Gastroesophageal sphincter (tissue), 4 donors: ENCODE measurements around the gene PCYT1B. TPM values are rescaled to one million over a fixed set of nuclear protein-coding genes. Genes with fewer than 3 reads are reported as not detected.

Experiments
- ATAC-seq: fragments of 150-250 bp; one replicate; pipeline ENCODE4 v1.9.1; 2016; ENCODE audit warnings: mild to moderate bottlenecking, moderate library complexity
- H3K27ac ChIP-seq, 4 donors: fragments of 200-600 bp; sonication (generic) in 3 of 4; 1 replicate in 3 of 4; 2 replicates in 1 of 4; pipeline ENCODE4 v1.5.1; 2016 to 2019
- H3K27me3 ChIP-seq: fragments of 200-600 bp; sonication (generic); one replicate; pipeline ENCODE4 v1.5.1; 2019
- H3K36me3 ChIP-seq, 2 donors: fragments of 200-600 bp; sonication (generic); one replicate each; pipeline ENCODE4 v1.5.1; 2019; ENCODE audit warnings: control low read depth in 1 of 2
- H3K4me1 ChIP-seq, 3 donors: fragments of 200-600 bp; sonication (generic); 1 replicate in 2 of 3; 2 replicates in 1 of 3; pipeline ENCODE4 v1.5.1; 2016 to 2019; ENCODE audit warnings: control low read depth in 2 of 3
- H3K4me3 ChIP-seq, 2 donors: fragments of 200-600 bp; sonication (generic); one replicate each; pipeline ENCODE4 v1.5.1; 2019; ENCODE audit warnings: mild to moderate bottlenecking in 1 of 2, moderate library complexity in 1 of 2
- H3K9me3 ChIP-seq, 3 donors: fragments of 200-600 bp; sonication (generic); one replicate each; pipeline ENCODE4 v1.5.1; 2017 to 2019; ENCODE audit warnings: control low read depth in 2 of 3
- CTCF ChIP-seq, 4 experiments: fragments of 200-600 bp in 2 of 4; fragments of 450-650 bp in 2 of 4; sonication (generic) in 1 of 4; IDR thresholded peaks; one replicate each; pipeline ENCODE4 v1.5.1; 2017 to 2019; ENCODE audit warnings: antibody characterized with exemption in 4 of 4, mild to moderate bottlenecking in 2 of 4, moderate library complexity in 2 of 4
- EP300 ChIP-seq: sonication (generic); formaldehyde crosslinking; IDR thresholded peaks from one replicate; pipeline ENCODE4 v1.6.1; 2017; ENCODE audit warnings: antibody characterized with exemption, mild to moderate bottlenecking
- POLR2A ChIP-seq, 2 donors: fragments of 450-650 bp; IDR thresholded peaks; one replicate each; pipeline ENCODE4 v1.6.1; 2017; ENCODE audit warnings: antibody characterized with exemption in 2 of 2, mild to moderate bottlenecking in 2 of 2, moderate library complexity in 1 of 2
- POLR2AphosphoS5 ChIP-seq: sonication (generic); formaldehyde crosslinking; IDR thresholded peaks from one replicate; pipeline ENCODE4 v1.6.1; 2017; ENCODE audit warnings: antibody characterized with exemption
- WGBS, 2 donors: methylation state at CpG; one replicate each; pipeline ENCODE4 v1.1.5; 2018; ENCODE audit warnings: low coverage in 1 of 2; 5-methylcytosine and 5-hydroxymethylcytosine counted together
- total RNA-seq, 4 donors: library from RNA; depleted of rRNA; stranded (reverse); fragments of >200 nt; gene quantifications; one replicate each; pipeline ENCODE4 v1.1.0, GENCODE V29; 2016

The PCYT1B gene
- total RNA-seq, 4 donors from 2014 or later = 1.6 to 12.5 (median 4.6) TPM

GRCh38 chrX:24553011-24553410 is 94.1 kb downstream of the PCYT1B start:
- peaks cover 0 to 5% (median 0%) of the 10 kb centered on the region in 3 donors for H3K4me1 ChIP-seq
- 64% methylated on average over 3 of the region's 4 CpGs; no CpG with 5 or more reads in 1 of the 2 donors for WGBS, 2 donors
- H3K9me3 ChIP-seq = no peaks in the 10 kb centered on the region
- H3K4me3 ChIP-seq = no peak overlapping the region
- no peaks in the 10 kb centered on the region for H3K27me3 ChIP-seq
- H3K27ac ChIP-seq = no peak overlapping the region
- TF ChIP-seq POLR2AphosphoS5 = peak; percentile 27
- no peak for TF ChIP-seq EP300
- ATAC-seq = no peak
- H3K36me3 ChIP-seq = no peaks in the 10 kb centered on the region

- Histone ChIP-seq H3K4me1 (peaks cover 0 to 5% (median 0%) of the 10 kb centered on the region in 3 donors), H3K36me3 (no peaks in the 10 kb centered on the region), H3K27ac (peak overlapping the region in 3 of 4 donors; percentile 17 to 27 (median 25)), H3K9me3 (no peaks in the 10 kb centered on the region), H3K27me3 (no peaks in the 10 kb centered on the region), H3K4me3 (no peak overlapping the region)
- 39% methylated on average over 4 of the region's 5 CpGs; no CpG with 5 or more reads in 1 of the 2 donors for WGBS, 2 donors
- ATAC-seq = no peak
- TF ChIP-seq POLR2AphosphoS5 = peak; percentile 29
- no peak for TF ChIP-seq POLR2A (IDR thresholded peaks at IDR 0.05)
Measured at GRCh38 chrX:24550166-24550565, 97.0 kb downstream of the PCYT1B start.

GRCh38 chrX:24547961-24548360 is 99.2 kb downstream of the PCYT1B start:
- no peak for TF ChIP-seq CTCF (IDR thresholded peaks at IDR 0.05)
- TF ChIP-seq EP300 = no peak
- no peak for TF ChIP-seq POLR2A (IDR thresholded peaks at IDR 0.05)
- no peak for TF ChIP-seq POLR2AphosphoS5
- H3K36me3 ChIP-seq = peaks cover 0 to 4% of the 10 kb centered on the region in 2 donors
- no peak overlapping the region for H3K27ac ChIP-seq
- no peaks in the 10 kb centered on the region for H3K27me3 ChIP-seq
- H3K9me3 ChIP-seq = no peaks in the 10 kb centered on the region
- 100% methylated on average over 1 of the region's 1 CpG; no CpG with 5 or more reads in 1 of the 2 donors for WGBS, 2 donors
- no peak overlapping the region for H3K4me3 ChIP-seq
- peaks cover 0 to 5% (median 0%) of the 10 kb centered on the region in 3 donors for H3K4me1 ChIP-seq
- ATAC-seq = no peak

- 13 to 15% methylated on average over 4 of the region's 4 CpGs for WGBS, 2 donors
- H3K27ac ChIP-seq = no peak overlapping the region
- no peaks in the 10 kb centered on the region for H3K4me1 ChIP-seq
- H3K4me3 ChIP-seq = no peak overlapping the region
- TF ChIP-seq CTCF (IDR thresholded peaks at IDR 0.05) (no peak), POLR2AphosphoS5 (no peak), POLR2A (IDR thresholded peaks at IDR 0.05) (no peak), EP300 (no peak)
- H3K9me3 ChIP-seq = no peaks in the 10 kb centered on the region
- no peak for ATAC-seq
- H3K36me3 ChIP-seq = peaks cover 0 to 10% of the 10 kb centered on the region in 2 donors
- H3K27me3 ChIP-seq = no peaks in the 10 kb centered on the region
Measured at GRCh38 chrX:24542756-24543155, 104.4 kb downstream of the PCYT1B start.

- H3K4me3 ChIP-seq = no peak overlapping the region
Measured at GRCh38 chrX:24536551-24536950, 110.6 kb downstream of the PCYT1B start.

More at GRCh38 chrX:24536551-24536950, 110.6 kb downstream of the PCYT1B start:
- Histone ChIP-seq H3K27me3 (no peaks in the 10 kb centered on the region), H3K27ac (no peak overlapping the region), H3K9me3 (no peaks in the 10 kb centered on the region), H3K36me3 (peaks cover 0 to 36% of the 10 kb centered on the region in 2 donors), H3K4me1 (no peaks in the 10 kb centered on the region)
- ATAC-seq = no peak
- TF ChIP-seq POLR2AphosphoS5 (no peak), POLR2A (IDR thresholded peaks at IDR 0.05) (no peak), EP300 (no peak), CTCF (IDR thresholded peaks at IDR 0.05) (no peak)
